ENCODE measurements around the gene EXOC3. TPM values are rescaled to one million over a fixed set of nuclear protein-coding genes. Genes with fewer than 3 reads are reported as not detected.

Gene EXOC3
- total RNA-seq, 3 donors from 2014 or later (not counting 1 experiment from before 2014, with no cell fraction given), result 89.6 to 99.9 (median 96.3) TPM

- H3K9me3 ChIP-seq (ENCODE audit: control insufficient read depth, insufficient read depth, low read length), result no peaks in the 10 kb centered on the region
- H3K4me3 ChIP-seq (ENCODE audit: low read length), result no peak overlapping the region
- ATAC-seq (no peak), DNase-seq (no peak)
- Mint-ChIP-seq H3K27ac (peak overlapping the region in 1 of 2 donors; percentile 68), H3K4me1 (peaks cover 3 to 6% of the 10 kb centered on the region in 2 donors), H3K4me3 (no peak overlapping the region), H3K36me3 (peaks cover 6% of the 10 kb centered on the region), H3K27me3 (ENCODE audit: low read depth in 2 of 2) (no peaks in the 10 kb centered on the region), H3K9me3 (no peaks in the 10 kb centered on the region)
- H3K36me3 ChIP-seq (ENCODE audit: control insufficient read depth, insufficient read depth, low read length), result peaks cover 39% of the 10 kb centered on the region
- peak overlapping the region; percentile 37 for H3K27ac ChIP-seq (ENCODE audit: low read length)
- H3K27me3 ChIP-seq (ENCODE audit: control insufficient read depth, insufficient read depth, low read length), result no peaks in the 10 kb centered on the region
- 97% methylated on average over 19 of the region's 19 CpGs for WGBS (ENCODE audit: insufficient coverage)
- no peak for TF ChIP-seq CTCF (IDR thresholded peaks at IDR 0.05)
- peaks cover 10% of the 10 kb centered on the region for H3K4me1 ChIP-seq (ENCODE audit: control insufficient read depth, insufficient read depth, low read length)
- intact Hi-C loops (cut with micrococcal nuclease), result no loop called here
These were observed 21.5 kb downstream of the EXOC3 start for GRCh38 chr5:464446-464842.

- no peak for TF ChIP-seq CTCF (IDR thresholded peaks at IDR 0.05)
- Histone ChIP-seq H3K27me3 (ENCODE audit: control insufficient read depth, insufficient read depth, low read length) (no peaks in the 10 kb centered on the region), H3K4me1 (ENCODE audit: control insufficient read depth, insufficient read depth, low read length) (peaks cover 10% of the 10 kb centered on the region), H3K4me3 (ENCODE audit: low read length) (no peak overlapping the region), H3K9me3 (ENCODE audit: control insufficient read depth, insufficient read depth, low read length) (no peaks in the 10 kb centered on the region), H3K36me3 (ENCODE audit: control insufficient read depth, insufficient read depth, low read length) (peaks cover 33% of the 10 kb centered on the region), H3K27ac (ENCODE audit: low read length) (no peak overlapping the region)
- Mint-ChIP-seq H3K27ac (no peak overlapping the region), H3K4me3 (no peak overlapping the region), H3K36me3 (peaks cover 6% of the 10 kb centered on the region), H3K27me3 (ENCODE audit: low read depth in 2 of 2) (no peaks in the 10 kb centered on the region), H3K4me1 (peaks cover 6% of the 10 kb centered on the region in 2 donors), H3K9me3 (no peaks in the 10 kb centered on the region)
- intact Hi-C loops (cut with micrococcal nuclease), result no loop called here
- no peak for DNase-seq
- ATAC-seq, result no peak
- WGBS (ENCODE audit: insufficient coverage), result 98% methylated on average over 63 of the region's 63 CpGs
These were observed 22.0 kb downstream of the EXOC3 start for GRCh38 chr5:464843-465590.

GRCh38 chr5:465591-466403 is 22.8 kb downstream of the EXOC3 start:
- DNase-seq, result no peak
- no peak overlapping the region for H3K4me3 ChIP-seq (ENCODE audit: low read length)
- H3K36me3 ChIP-seq (ENCODE audit: control insufficient read depth, insufficient read depth, low read length), result peaks cover 25% of the 10 kb centered on the region
- WGBS (ENCODE audit: insufficient coverage), result 96% methylated on average over 29 of the region's 29 CpGs
- H3K27ac ChIP-seq (ENCODE audit: low read length), result no peak overlapping the region
- H3K4me1 Mint-ChIP-seq, result peaks cover 6 to 8% of the 10 kb centered on the region in 2 donors
- H3K4me3 Mint-ChIP-seq, result no peak overlapping the region
- intact Hi-C loops (cut with micrococcal nuclease), result no loop called here
- no peaks in the 10 kb centered on the region for H3K27me3 ChIP-seq (ENCODE audit: control insufficient read depth, insufficient read depth, low read length)
- ATAC-seq, result no peak
- no peak overlapping the region for H3K27ac Mint-ChIP-seq
- H3K9me3 ChIP-seq (ENCODE audit: control insufficient read depth, insufficient read depth, low read length), result no peaks in the 10 kb centered on the region
- H3K4me1 ChIP-seq (ENCODE audit: control insufficient read depth, insufficient read depth, low read length), result peaks cover 11% of the 10 kb centered on the region
- no peaks in the 10 kb centered on the region for H3K27me3 Mint-ChIP-seq (ENCODE audit: low read depth in 2 of 2)
- H3K36me3 Mint-ChIP-seq, result peaks cover 6% of the 10 kb centered on the region
- no peaks in the 10 kb centered on the region for H3K9me3 Mint-ChIP-seq
- TF ChIP-seq CTCF (IDR thresholded peaks at IDR 0.05), result no peak

Data from natural killer cell (primary cell).